ENCODE measurements around the gene TMED3. TPM values are rescaled to one million over a fixed set of nuclear protein-coding genes. Genes with fewer than 3 reads are reported as not detected.
A peak's percentile ranks its signal among the peaks of the same experiment; 100 is the strongest.

The TMED3 gene
- total RNA-seq, 1 experiment from 2014 or later = 127 TPM

DNA sequence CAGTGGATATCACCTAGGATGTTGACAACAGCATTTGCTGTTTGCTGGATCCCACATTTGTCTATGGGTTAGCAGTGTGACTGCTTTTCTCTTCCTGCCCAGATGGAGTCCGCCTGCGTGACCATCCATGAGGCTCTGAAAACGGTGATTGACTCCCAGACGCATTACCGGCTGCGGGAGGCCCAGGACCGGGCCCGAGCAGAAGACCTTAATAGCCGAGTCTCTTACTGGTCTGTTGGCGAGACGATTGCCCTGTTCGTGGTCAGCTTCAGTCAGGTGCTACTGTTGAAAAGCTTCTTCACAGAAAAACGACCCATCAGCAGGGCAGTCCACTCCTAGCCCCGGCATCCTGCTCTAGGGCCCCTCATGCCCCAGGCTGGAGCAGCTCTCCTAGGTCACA lies 11.0 kb downstream of the TMED3 start:
- no TSS peak for BruUV-seq (replicated peaks)
- H3K4me1 Mint-ChIP-seq (ENCODE audit: low read depth, unreplicated experiment) = peaks cover 4% of the 10 kb centered on the region
- H3K27ac Mint-ChIP-seq (ENCODE audit: unreplicated experiment) = no peak overlapping the region
- no peaks in the 10 kb centered on the region for H3K27me3 Mint-ChIP-seq (ENCODE audit: unreplicated experiment)
- H3K4me3 Mint-ChIP-seq (ENCODE audit: low read depth, unreplicated experiment) = no peak overlapping the region
- H3K9me3 Mint-ChIP-seq (ENCODE audit: low read depth, unreplicated experiment) = no peaks in the 10 kb centered on the region
- no peak for DNase-seq
- intact Hi-C loops (cut with micrococcal nuclease; ENCODE audit: unreplicated experiment) = no loop called here
- H3K36me3 Mint-ChIP-seq (ENCODE audit: insufficient read depth, unreplicated experiment) = peaks cover 21% of the 10 kb centered on the region
- TF ChIP-seq, protein P1, sequence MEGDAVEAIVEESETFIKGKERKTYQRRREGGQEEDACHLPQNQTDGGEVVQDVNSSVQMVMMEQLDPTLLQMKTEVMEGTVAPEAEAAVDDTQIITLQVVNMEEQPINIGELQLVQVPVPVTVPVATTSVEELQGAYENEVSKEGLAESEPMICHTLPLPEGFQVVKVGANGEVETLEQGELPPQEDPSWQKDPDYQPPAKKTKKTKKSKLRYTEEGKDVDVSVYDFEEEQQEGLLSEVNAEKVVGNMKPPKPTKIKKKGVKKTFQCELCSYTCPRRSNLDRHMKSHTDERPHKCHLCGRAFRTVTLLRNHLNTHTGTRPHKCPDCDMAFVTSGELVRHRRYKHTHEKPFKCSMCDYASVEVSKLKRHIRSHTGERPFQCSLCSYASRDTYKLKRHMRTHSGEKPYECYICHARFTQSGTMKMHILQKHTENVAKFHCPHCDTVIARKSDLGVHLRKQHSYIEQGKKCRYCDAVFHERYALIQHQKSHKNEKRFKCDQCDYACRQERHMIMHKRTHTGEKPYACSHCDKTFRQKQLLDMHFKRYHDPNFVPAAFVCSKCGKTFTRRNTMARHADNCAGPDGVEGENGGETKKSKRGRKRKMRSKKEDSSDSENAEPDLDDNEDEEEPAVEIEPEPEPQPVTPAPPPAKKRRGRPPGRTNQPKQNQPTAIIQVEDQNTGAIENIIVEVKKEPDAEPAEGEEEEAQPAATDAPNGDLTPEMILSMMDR (IDR thresholded peaks at IDR 0.05; ENCODE audit: unreplicated experiment) = no peak
- CTCF ChIA-PET = no interaction called here

DNA sequence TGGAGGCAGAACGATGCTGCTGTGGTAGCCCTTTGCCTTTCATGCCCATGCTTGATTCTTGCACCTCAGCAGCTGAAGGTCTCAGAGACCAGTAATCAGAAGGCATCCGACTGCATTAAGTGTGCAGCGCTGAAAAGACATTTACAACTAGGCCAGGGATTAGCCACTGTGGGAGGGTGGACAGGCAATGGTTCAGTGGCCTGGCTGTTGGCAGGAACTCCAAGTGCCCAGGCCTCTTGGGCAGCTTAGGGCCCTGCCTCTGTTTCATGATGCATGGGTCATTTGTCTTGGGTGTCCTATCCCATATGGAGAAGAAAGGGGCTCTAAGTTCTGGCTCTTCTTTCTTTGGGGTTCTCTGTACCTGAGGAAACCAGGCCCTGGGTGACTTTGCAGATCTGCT lies 11.4 kb downstream of the TMED3 start:
- Mint-ChIP-seq H3K4me3 (ENCODE audit: low read depth, unreplicated experiment) (no peak overlapping the region), H3K36me3 (ENCODE audit: insufficient read depth, unreplicated experiment) (peaks cover 21% of the 10 kb centered on the region), H3K27ac (ENCODE audit: unreplicated experiment) (no peak overlapping the region), H3K4me1 (ENCODE audit: low read depth, unreplicated experiment) (no peaks in the 10 kb centered on the region), H3K9me3 (ENCODE audit: low read depth, unreplicated experiment) (no peaks in the 10 kb centered on the region), H3K27me3 (ENCODE audit: unreplicated experiment) (no peaks in the 10 kb centered on the region)
- CTCF ChIA-PET = no interaction called here
- intact Hi-C loops (cut with micrococcal nuclease; ENCODE audit: unreplicated experiment) = no loop called here
- no peak for DNase-seq
- TF ChIP-seq, protein P1 (IDR thresholded peaks at IDR 0.05; ENCODE audit: unreplicated experiment) = no peak
- BruUV-seq (replicated peaks) = TSS peak; percentile 65

DNA sequence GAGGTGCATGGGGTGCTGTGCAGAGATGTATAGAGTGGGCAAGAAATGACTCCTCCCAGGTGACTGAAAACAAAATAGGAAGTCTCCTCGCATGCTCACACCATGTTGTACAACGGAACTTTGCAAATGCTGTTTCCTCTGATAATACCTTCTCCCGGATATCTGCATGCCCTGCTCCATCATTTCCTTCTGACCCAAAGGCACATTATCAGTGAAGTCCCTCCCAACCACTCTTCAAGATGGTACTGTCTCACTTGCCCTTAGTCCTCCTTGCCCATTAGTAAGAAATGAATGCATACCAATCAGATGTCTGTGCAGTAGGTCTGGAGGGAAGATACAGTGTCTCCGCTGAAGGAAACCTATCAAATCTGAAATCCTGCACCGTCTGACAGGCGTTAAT lies 12.0 kb downstream of the TMED3 start:
- H3K4me1 Mint-ChIP-seq (ENCODE audit: low read depth, unreplicated experiment) = no peaks in the 10 kb centered on the region
- intact Hi-C loops (cut with micrococcal nuclease; ENCODE audit: unreplicated experiment) = no loop called here
- CTCF ChIA-PET = no interaction called here
- H3K27ac Mint-ChIP-seq (ENCODE audit: unreplicated experiment) = no peak overlapping the region
- H3K27me3 Mint-ChIP-seq (ENCODE audit: unreplicated experiment) = no peaks in the 10 kb centered on the region
- H3K36me3 Mint-ChIP-seq (ENCODE audit: insufficient read depth, unreplicated experiment) = peaks cover 17% of the 10 kb centered on the region
- BruUV-seq (replicated peaks) = no TSS peak
- TF ChIP-seq, protein P1 (IDR thresholded peaks at IDR 0.05; ENCODE audit: unreplicated experiment) = no peak
- no peaks in the 10 kb centered on the region for H3K9me3 Mint-ChIP-seq (ENCODE audit: low read depth, unreplicated experiment)
- DNase-seq = no peak
- H3K4me3 Mint-ChIP-seq (ENCODE audit: low read depth, unreplicated experiment) = no peak overlapping the region

DNA sequence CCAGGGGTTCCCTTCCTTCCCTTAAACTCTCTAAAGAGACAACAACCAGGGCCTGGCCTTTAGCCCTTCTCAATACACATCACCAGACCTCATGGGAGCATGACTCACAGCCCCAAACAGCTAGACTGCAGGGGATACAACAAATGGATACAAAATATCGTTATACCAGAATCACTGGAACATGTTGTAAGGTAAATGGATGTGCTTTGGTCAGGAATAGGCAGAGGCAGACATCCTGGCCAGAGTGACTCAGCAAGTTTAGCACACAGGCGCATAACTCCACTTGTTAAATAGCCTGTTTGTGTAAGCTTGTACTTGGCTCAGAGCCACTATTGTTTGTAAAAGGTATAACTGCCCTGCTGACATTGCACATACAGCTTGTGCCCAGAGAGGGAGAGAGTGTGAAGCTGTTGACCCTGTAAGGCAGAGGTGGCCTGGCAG lies 18.3 kb downstream of the TMED3 start:
- no peaks in the 10 kb centered on the region for H3K9me3 Mint-ChIP-seq (ENCODE audit: low read depth, unreplicated experiment)
- H3K4me1 Mint-ChIP-seq (ENCODE audit: low read depth, unreplicated experiment) = peaks cover 28% of the 10 kb centered on the region
- no peaks in the 10 kb centered on the region for H3K27me3 Mint-ChIP-seq (ENCODE audit: unreplicated experiment)
- intact Hi-C loops (cut with micrococcal nuclease; ENCODE audit: unreplicated experiment) = no loop called here
- H3K4me3 Mint-ChIP-seq (ENCODE audit: low read depth, unreplicated experiment) = no peak overlapping the region
- no TSS peak for BruUV-seq (replicated peaks)
- H3K36me3 Mint-ChIP-seq (ENCODE audit: insufficient read depth, unreplicated experiment) = peaks cover 16% of the 10 kb centered on the region
- DNase-seq = no peak
- TF ChIP-seq, protein P1 (IDR thresholded peaks at IDR 0.05; ENCODE audit: unreplicated experiment) = no peak
- CTCF ChIA-PET = interaction anchor here (1.0 kb wide), 1 partner anchor 9 kb away, joined by 3 read pairs; no protein-coding TSS in a partner anchor
- H3K27ac Mint-ChIP-seq (ENCODE audit: unreplicated experiment) = peak overlapping the region; percentile 64

Data from Calu3 (cell line).